HG02678 (cell line): Measurements from ENCODE around the gene WDFY3.
"Not testable (repeated sequence)": the region's sequence is repeated elsewhere in the genome, so short reads cannot be mapped to it uniquely, and the experiment has no call there.

Experiments
- ATAC-seq: cut with Tn5 transposase; IDR thresholded peaks from one replicate; pipeline ENCODE4 v1.9.1; 2021; ENCODE audit warnings: mild to moderate bottlenecking, moderate library complexity; ENCODE audit not compliant: unreplicated experiment

The WDFY3 gene

DNA sequence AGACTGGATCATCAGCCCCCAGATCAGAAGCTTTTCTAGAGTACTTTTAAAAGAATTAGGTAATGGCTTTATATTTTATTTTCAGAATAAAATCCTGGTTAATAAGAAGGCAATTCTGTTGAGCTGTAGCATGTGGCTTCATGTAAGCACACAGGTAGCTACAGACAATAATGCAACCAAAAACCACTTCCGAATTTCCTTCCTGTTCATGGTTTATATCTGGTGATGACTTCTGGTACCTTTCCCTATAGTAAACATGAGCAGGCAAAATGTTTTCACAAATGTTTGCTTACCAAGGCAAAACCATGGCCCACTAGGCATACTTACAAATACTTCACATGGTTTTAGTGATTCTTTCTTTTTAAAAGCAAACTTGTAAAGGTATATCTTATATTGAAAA lies 239.0 kb downstream of the WDFY3 start:
- no peak for ATAC-seq

DNA sequence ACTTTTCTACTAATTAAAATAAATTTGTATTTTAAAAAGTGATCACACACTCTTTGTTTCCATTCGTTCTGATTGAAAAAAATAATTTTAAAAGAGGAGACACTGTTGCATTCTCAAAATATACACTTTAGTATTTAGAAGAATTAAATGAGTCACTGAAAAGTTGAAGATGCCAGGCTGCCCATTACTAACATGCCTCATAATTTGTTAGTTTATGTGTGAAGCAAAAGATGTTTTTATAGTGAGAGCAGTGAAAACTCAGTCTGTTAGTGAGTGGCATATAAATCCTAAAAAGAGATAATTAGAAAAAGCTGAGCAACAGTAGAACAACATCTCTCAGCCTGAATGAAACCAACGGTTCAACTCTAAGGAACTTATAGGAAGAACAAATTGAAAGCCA lies 240.1 kb downstream of the WDFY3 start:
- ATAC-seq, result no peak

DNA sequence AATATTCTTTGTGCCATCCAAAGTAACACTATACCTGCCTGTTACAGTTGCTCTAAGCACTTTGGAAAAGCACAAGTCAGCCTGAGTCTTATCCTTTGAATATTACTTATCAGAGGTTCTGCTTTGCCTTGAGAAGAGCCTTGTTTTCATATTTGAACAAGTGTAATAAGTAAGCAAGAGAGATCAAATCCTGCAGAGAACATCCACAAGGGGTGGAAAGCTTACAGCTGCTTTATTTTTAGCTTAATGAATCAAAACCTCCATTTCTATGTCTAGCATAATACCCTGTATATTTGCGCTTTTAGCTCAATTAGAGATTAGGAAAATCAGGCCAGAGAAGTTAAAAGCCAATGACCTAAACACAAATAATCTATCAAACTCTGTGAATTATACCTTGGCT lies 243.8 kb downstream of the WDFY3 start:
- ATAC-seq, result no peak

DNA sequence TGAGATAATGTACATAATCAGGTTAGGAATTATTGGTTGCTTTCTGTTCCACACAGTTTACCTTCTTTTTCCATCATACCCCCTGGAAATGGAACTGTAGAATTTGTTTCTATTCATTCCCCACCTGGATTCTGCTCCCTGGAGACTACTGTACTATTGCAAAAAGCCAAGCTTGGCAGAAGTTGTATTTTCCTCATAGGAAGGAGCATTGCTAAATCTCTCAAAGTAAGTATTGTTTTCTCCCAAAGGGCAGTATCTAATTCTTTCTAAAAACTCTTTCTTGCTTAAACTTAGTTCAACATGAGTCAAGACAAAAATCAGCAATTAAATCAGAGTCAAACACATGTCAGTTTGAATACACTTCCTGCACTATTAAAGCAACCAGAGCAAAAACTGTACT lies 247.4 kb downstream of the WDFY3 start:
- ATAC-seq, result no peak

DNA sequence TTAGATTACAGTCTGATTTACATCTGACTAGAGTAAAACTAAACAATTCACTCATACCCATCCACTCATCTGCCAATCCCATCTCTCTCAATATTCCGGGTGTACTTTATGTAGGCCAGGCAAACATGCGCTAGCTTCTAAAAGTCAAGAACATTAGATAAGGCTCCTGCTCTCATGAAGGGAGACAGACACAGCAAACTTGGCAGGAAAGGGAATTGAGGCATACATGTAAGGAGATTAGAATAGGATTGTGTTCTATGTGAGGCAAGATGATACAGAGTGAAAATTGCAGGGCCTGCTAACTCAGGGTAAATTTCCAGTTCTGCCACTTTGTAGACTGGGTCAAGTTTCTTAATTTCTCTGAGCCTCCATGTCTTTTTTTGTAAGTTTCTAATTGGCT lies 247.8 kb downstream of the WDFY3 start:
- no peak for ATAC-seq

DNA sequence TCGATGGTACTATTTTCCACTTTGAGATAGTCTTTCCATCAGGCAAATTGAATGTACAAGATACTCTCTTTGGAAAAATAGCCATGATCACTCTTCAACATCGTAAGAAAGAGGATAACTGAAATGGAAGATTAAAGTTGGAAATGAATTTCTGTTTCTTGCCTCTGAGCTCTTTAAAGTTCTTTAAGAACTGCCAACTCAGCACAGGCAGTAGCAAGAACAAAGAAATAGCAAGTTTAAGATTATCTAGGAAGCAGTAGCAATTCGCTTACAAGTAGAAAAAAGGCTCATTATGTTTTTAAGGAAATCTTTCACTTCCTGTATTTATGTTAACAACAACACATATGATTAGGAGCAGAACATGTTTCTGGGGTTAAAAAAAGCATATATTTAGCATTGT lies 255.9 kb downstream of the WDFY3 start:
- ATAC-seq, result no peak

DNA sequence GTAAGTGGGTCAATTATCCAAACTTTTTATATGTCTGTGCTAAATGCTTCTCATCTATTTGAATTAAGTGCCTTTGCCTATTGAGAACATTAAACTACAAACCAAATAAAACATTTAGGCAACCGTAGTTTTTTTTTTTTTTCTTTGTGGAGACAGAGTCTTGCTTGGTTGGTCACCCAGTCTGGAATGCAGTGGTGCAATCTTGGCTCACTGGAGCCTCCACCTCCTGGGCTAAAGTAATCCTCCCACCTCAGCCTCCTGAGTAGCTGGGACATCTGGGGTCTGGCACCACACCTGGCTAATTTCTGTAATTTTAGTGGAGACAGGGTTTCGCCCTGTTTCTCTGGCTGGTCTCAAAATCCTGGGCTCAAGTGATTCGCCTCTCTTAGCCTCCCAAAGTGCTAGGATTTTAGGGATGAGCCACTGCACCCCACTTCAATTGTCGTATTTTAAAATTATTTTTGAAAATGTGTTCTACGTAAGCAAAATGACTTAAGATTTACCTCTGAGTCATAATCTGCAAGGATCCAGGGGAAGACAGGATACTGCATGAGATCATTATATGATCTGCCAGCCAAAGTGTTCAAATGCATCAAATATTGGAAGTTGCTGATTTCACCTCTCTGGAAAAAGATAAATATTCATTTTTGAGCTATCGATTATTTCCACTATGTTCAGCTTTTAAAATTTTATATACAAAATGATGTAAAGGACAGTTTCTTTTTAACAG lies 257.9 kb downstream of the WDFY3 start:
- ATAC-seq, result no peak

DNA sequence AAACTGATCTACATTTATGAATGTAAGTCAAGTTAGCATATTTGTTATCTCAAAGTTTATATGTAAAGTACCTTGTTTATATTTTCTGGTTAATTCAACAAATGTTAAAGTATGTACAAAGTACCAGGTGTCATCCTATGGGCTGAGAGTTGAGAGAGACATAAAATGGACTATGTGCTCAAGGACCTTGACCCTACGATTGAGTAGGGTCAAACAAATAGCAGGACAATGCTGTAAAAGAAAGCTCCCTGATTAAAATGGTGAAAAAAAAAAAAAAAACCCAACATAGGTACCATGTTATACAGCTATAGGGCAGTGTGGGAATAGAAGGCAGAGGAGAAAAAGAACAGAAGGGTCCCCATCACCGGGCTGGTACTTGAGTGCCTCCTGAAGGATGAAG lies 260.2 kb downstream of the WDFY3 start:
- no peak for ATAC-seq

DNA sequence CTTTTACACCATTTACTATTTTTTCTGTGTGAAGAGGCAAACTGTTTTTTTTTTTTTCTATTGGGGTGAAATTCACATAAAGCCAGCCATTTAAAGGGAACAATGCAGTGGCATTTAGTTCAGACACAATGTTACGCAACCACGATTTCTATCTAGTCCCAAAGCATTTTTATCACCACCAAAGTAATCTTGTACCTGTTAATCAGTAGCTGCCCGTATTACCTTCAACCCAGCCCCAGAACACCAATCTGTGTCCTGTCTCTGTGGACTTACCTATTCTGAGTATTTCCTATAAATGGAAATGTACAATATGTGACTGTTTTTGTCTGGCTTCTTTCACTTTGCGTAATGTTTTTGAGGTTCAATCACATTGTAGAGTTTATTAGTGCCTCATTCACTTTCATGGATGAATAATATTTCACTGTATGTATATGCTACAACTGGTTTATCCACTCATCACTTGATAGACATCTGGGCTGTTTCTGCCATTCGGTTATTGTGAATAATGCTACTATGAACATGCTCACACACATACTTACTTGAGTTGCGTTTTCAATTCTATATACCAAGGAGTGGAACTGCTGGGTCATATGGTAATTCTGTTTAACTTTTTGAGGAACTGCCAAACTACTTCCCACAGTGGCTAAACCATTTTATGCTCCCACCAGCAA lies 267.4 kb downstream of the WDFY3 start:
- ATAC-seq, result no peak

DNA sequence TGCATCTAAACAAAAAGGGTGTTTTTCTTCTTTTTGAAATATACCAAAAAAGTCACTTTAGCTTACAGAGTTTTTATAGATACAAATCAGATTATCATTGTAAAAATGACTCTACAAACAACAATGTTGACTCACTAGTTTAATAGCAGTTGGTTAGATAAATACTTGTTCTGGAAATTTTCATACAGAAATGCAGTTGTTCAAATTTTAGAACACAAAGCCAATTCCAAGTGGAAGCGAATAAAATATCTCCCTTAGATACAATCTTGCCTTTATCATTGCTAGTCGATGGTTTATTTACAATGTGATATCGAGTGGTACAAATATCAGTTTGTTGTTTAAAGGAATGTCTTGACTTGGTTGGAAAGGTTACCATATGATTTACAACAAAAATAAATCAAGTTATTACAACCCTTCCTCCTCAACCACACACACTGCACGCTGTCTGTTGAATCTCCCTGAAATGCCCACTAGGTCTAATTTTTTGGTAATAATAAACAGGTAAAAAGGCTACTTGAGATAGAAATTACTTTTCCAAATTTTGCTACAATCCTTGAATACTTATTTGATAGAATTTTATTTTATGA lies 268.8 kb downstream of the WDFY3 start:
- ATAC-seq, result no peak

DNA sequence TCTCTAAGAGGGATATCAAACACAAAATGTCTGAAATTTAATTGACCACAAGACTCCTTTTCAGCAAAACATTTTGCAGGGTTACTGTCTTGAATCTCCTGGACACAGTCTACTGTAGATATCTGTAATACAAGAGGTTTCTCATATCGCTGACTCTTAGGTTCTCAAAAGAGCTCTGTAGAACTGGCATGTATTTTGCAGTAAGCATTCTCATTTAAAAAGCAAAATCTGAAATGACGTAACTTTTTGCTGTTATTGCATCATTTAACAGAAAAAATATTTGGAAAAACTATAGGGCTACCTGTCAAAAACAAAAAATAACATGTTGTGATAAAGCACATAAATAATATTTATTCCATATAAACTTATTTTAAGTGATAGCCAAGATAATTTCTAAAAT lies 269.3 kb downstream of the WDFY3 start:
- no peak for ATAC-seq

DNA sequence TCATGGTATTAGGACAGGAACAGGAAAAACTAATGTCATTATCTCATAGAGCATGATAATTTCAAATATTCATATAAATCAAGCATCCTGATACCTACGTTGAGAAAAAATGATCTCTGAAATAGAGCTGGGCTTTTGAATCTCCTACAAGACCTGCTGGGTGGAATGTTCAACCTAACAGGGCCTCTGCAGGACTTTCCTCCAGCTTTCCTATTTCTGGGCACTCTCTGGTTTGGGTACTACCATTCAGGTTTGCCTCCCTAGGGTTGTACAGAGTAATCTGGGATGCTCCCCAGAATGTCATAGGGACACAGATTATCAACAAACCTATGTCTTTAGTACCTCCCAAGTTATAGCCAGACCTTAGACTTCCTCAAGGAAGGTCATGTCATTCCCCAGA lies 274.7 kb downstream of the WDFY3 start:
- ATAC-seq, result no peak

DNA sequence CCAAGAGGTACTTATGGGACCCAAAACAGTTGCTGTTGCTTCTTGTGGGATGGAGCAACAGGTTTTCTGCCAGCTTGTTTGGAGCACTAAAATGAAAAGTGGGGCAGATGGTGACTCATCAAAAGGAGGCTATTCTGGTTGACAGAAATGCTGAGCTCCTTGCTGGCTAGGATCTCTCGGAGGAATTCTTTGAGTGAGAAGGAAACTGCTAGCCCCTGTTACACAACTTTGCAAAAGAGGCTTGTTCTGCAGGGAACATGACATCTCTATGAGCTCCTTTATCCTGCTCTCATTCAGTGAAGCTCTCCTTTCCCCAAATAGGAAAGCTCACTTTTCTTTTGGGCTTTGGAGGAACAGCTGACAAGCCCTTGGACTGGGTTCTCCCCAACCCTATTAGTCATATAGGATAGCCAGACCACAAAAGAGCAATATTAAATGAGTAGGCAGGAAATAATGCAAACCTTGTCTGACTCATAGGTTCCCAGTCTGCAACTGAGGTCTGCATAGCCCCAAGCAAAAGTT lies 275.3 kb downstream of the WDFY3 start:
- no peak for ATAC-seq

DNA sequence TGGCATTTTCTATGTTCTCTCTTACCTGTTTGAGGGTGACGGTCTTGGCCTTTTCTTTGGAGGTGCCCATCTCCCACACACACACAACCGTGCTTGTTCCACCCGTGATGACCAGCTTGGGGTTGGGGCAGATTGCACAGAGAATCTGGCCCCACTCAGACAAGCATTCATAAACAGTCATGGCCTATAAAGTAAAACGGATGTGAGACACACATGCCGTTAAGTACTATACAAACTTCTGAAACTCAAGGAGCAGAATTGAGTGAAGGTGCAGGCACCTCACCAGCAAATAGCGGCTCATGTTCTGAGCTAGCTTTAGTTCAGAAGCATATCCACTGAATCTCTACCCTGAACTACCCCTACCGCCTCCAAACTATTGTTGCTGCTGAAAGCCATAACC lies 276.0 kb downstream of the WDFY3 start:
- no peak for ATAC-seq

DNA sequence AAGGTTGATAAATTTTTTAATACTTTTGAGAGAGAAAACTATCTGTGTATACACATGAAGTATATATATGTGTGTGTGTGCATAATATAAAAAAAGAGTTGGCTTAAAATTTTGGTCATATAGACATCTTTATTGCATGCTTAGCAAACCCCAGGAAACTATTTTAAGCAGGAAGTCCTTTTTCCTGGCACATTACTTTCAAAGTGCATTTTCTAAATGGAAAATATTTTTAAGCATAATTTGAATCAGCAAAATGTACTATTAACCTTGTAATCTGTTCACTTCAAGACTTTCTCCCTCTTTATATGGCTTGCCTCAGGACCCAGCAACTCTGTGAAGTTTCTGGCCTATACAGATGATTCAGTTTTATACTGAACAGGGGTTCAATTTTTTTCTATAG lies 277.3 kb downstream of the WDFY3 start:
- no peak for ATAC-seq

DNA sequence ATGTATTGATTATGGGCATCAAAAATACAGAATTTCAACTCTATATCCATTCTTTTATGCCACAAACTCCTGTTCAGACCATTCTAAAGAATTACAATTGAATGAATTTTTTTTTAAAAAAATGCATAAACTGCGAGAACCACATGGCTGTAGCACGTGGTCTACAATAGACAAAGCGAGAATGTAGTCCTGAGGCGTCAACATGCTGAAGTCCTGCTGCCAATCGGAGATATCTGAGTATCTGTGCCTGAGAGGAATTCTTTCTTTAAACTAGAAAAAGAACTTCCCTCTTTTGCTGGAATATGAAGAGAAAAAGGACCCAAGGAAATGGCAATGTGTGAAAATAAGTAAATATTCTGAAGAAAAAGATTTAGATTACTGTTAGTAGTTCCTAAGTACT lies 277.9 kb downstream of the WDFY3 start:
- no peak for ATAC-seq

DNA sequence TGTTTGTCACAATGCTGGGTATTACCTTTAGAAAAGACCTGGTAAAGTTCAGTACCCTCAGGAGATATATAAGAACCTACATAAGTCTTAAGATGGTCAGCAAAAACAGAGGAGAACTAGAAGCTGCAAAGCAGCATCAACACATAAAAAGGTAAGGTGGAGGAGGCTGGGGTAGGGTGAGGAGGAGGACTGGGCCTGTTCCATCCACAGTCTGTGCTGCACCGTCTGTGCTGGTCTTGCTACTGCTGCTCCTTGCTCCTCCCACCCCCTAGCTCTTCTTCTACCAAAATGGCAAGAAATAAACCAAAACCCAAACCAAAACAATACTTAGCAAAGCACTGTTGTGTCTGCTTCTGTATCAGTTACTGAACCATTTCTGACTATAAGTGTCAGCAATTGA lies 281.4 kb downstream of the WDFY3 start:
- ATAC-seq, result no peak

DNA sequence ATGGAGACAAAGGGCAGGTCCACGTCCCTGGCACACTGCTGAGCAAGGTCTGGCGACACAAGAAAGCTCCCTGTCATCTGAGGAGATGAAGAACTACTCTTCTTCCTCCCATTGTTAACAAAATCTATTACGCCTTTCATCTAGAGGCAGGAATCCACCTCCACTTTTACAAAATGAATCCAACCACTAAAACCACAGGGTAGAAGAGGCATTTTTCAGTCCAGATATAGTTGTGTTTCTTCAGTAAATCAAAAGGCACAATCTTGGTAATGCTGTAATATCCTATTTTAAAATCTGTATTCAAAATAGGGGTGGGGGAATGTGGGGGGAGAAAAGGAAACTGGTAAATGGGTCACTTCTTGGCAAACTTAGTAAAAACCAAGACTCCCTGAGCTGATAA lies 282.1 kb downstream of the WDFY3 start:
- no peak for ATAC-seq

DNA sequence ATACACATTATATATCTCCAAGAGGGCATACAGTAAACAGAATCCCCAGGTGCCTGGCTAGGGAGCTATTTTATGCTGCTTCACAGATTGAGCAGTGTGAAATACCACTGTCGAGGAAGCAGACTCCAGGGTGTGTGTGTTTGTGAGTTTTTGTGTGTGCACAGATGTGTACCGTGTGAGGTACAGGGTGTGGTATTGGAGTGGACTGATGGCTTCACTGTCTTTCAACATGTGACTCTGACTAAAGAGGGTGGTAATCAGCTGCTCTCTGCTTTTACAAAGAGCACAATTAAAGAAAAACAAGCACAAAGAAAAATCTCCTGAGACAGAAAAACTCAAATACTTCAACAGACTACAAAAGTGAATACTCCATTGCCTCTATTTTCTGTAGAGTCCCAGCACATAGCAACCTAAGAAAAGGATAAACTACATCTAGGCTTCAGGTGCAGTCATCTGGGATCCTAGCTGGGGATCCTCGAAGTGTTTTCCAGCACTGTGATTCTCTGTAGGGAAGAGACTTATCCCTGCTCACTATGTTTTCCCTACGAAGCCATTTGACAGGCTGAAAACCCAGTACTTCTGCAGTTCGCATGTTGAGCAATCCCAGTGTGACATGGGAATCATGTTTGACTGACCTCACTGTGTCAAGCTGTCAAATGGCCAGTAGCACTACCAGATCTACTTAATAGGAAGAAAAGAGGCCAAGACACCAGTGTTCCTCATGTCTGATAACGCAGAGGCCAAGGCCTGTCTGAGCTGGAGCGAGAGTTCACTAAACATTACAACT lies 283.2 kb downstream of the WDFY3 start:
- no peak for ATAC-seq

DNA sequence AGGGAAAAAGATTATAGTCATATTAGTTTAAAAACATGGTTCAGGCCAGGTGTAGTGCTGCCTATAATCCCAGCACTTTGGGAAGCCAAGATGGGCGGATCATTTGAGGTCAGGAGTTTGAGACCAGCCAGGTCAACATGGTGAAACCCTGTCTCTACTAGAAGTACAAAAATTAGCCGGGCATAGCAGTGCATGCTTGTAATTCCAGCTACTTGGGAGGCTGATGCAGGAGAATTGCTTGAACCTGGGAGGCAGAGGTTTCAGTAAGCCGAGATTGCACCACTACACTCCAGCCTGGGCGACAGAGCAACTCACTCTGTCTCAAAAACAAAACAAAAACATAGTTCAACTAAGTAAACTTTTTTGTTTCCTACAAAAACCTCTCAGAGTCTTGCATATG lies 283.8 kb downstream of the WDFY3 start:
- not testable (repeated sequence) for ATAC-seq

DNA sequence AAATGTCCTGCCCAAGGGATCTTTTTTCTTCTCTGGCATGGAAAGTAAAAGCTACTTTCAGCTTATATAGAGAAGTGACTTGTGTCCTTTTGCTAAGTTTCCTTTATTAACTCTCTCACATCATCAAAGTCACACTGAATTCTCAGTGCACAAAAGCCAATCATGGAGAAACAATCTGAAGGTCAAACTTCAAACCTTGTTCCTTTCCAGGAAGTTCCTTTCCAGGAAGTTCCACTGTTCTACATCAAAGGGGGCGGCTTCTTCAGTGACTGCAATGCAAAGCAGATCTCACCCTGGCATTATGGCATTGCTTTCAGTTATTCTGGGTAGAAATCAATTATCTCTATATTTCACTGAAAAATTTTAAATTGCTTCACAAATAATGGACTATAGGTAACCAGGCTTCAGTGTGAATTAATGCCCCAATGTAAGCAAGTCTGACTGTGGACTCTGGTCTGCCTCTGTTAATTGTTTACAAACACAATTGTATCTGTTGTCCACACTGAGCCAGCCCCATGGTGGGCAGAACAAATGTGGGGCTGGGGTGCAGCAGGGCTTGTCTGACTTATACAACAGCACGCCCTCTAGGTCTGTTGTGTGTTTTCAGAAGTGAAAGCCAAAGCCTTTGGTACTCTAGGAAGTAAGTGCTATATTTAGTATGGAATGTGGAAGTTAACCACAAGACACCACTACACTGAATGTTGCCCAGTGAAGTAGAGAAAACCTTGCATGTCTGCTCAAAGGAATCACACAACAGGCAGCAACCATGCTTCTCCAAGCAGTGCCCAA lies 284.8 kb downstream of the WDFY3 start:
- no peak for ATAC-seq
